ENCODE data around the gene PCDHGA1.

Gene PCDHGA1

GRCh38 chr5:141508798-141509611, 178.7 kb downstream of the PCDHGA1 start:
- Histone ChIP-seq H3K9ac (ENCODE audit: insufficient read length, low read depth) (peak overlapping the region; percentile 36), H3K4me3 (ENCODE audit: insufficient read length, low read depth) (no peak overlapping the region), H3K36me3 (ENCODE audit: insufficient read depth, insufficient read length, low read length) (peaks cover 24% of the 10 kb centered on the region), H3K27me3 (ENCODE audit: insufficient read depth, insufficient read length) (no peaks in the 10 kb centered on the region), H3K4me1 (ENCODE audit: insufficient read depth, insufficient read length) (peaks cover 11% of the 10 kb centered on the region), H3K9me3 (ENCODE audit: insufficient read depth, low read length) (no peaks in the 10 kb centered on the region)
- no peak for TF ChIP-seq YY1 (IDR thresholded peaks at IDR 0.05; ENCODE audit: insufficient read depth, insufficient read length)
- no peak for TF ChIP-seq SUZ12 (IDR thresholded peaks at IDR 0.05; ENCODE audit: extremely low read depth, insufficient read depth, insufficient read length)
- TF ChIP-seq ZNF274 (IDR thresholded peaks at IDR 0.05; ENCODE audit: low read depth, low read length) = no peak
- DNase-seq (ENCODE audit: low read depth, low spot score) = no peak

DNA sequence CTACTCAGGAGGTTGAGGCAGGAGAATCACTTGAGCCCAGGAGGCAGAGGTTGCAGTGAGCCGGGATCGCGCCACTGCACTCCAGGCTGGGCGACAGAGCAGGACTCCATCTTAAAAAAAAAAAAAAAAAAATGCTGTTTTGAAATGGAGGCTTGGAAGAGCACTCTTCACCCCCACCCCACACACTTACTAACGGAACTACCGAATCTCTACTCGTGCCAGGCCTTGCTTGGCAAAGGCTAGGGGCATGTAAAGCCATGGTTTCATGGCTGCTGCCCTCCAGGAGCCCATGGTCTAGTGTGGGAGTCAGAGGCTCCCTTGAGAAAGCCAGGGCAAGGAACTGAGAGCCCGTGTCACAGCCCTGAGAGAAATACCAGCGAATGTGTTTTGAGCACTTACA, 179.8 kb downstream of the PCDHGA1 start:
- Histone ChIP-seq H3K4me1 (ENCODE audit: insufficient read depth, insufficient read length) (peaks cover 16% of the 10 kb centered on the region), H3K27me3 (ENCODE audit: insufficient read depth, insufficient read length) (no peaks in the 10 kb centered on the region), H3K9ac (ENCODE audit: insufficient read length, low read depth) (no peak overlapping the region), H3K9me3 (ENCODE audit: insufficient read depth, low read length) (no peaks in the 10 kb centered on the region), H3K36me3 (ENCODE audit: insufficient read depth, insufficient read length, low read length) (peaks cover 25% of the 10 kb centered on the region), H3K4me3 (ENCODE audit: insufficient read length, low read depth) (no peak overlapping the region)
- TF ChIP-seq ZNF274 (IDR thresholded peaks at IDR 0.05; ENCODE audit: low read depth, low read length) = no peak
- TF ChIP-seq YY1 (IDR thresholded peaks at IDR 0.05; ENCODE audit: insufficient read depth, insufficient read length) = no peak
- no peak for TF ChIP-seq SUZ12 (IDR thresholded peaks at IDR 0.05; ENCODE audit: extremely low read depth, insufficient read depth, insufficient read length)
- no peak for DNase-seq (ENCODE audit: low read depth, low spot score)

GRCh38 chr5:141510850-141511601, 180.7 kb downstream of the PCDHGA1 start:
- H3K27me3 ChIP-seq (ENCODE audit: insufficient read depth, insufficient read length) = no peaks in the 10 kb centered on the region
- H3K4me1 ChIP-seq (ENCODE audit: insufficient read depth, insufficient read length) = peaks cover 16% of the 10 kb centered on the region
- no peak for TF ChIP-seq YY1 (IDR thresholded peaks at IDR 0.05; ENCODE audit: insufficient read depth, insufficient read length)
- peaks cover 24% of the 10 kb centered on the region for H3K36me3 ChIP-seq (ENCODE audit: insufficient read depth, insufficient read length, low read length)
- H3K4me3 ChIP-seq (ENCODE audit: insufficient read length, low read depth) = no peak overlapping the region
- no peak for DNase-seq (ENCODE audit: low read depth, low spot score)
- no peaks in the 10 kb centered on the region for H3K9me3 ChIP-seq (ENCODE audit: insufficient read depth, low read length)
- no peak overlapping the region for H3K9ac ChIP-seq (ENCODE audit: insufficient read length, low read depth)

DNA sequence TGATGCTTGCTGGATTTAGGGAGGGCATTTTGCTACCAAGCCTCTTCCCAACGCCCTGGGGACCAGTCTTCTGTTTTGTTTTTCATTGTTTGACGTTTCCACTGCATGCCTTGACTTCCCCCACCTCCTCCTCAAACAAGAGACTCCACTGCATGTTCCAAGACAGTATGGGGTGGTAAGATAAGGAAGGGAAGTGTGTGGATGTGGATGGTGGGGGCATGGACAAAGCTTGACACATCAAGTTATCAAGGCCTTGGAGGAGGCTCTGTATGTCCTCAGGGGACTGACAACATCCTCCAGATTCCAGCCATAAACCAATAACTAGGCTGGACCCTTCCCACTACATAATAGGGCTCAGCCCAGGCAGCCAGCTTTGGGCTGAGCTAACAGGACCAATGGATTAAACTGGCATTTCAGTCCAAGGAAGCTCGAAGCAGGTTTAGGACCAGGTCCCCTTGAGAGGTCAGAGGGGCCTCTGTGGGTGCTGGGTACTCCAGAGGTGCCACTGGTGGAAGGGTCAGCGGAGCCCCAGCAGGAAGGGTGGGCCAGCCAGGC, 181.5 kb downstream of the PCDHGA1 start:
- TF ChIP-seq YY1 (IDR thresholded peaks at IDR 0.05; ENCODE audit: insufficient read depth, insufficient read length) (no peak), ZNF274 (IDR thresholded peaks at IDR 0.05; ENCODE audit: low read depth, low read length) (no peak), SUZ12 (IDR thresholded peaks at IDR 0.05; ENCODE audit: extremely low read depth, insufficient read depth, insufficient read length) (no peak)
- H3K27me3 ChIP-seq (ENCODE audit: insufficient read depth, insufficient read length) = no peaks in the 10 kb centered on the region
- peaks cover 28% of the 10 kb centered on the region for H3K36me3 ChIP-seq (ENCODE audit: insufficient read depth, insufficient read length, low read length)
- DNase-seq (ENCODE audit: low read depth, low spot score) = no peak
- H3K4me1 ChIP-seq (ENCODE audit: insufficient read depth, insufficient read length) = peaks cover 16% of the 10 kb centered on the region
- no peak overlapping the region for H3K9ac ChIP-seq (ENCODE audit: insufficient read length, low read depth)
- no peaks in the 10 kb centered on the region for H3K9me3 ChIP-seq (ENCODE audit: insufficient read depth, low read length)
- no peak overlapping the region for H3K4me3 ChIP-seq (ENCODE audit: insufficient read length, low read depth)

DNA sequence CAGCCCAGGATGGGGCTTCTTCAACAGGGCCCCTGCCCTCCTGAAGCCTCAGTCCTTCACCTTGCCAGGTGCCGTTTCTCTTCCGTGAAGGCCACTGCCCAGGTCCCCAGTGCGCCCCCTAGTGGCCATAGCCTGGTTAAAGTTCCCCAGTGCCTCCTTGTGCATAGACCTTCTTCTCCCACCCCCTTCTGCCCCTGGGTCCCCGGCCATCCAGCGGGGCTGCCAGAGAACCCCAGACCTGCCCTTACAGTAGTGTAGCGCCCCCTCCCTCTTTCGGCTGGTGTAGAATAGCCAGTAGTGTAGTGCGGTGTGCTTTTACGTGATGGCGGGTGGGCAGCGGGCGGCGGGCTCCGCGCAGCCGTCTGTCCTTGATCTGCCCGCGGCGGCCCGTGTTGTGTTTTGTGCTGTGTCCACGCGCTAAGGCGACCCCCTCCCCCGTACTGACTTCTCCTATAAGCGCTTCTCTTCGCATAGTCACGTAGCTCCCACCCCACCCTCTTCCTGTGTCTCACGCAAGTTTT, 182.1 kb downstream of the PCDHGA1 start:
- Histone ChIP-seq H3K27me3 (ENCODE audit: insufficient read depth, insufficient read length) (no peaks in the 10 kb centered on the region), H3K4me3 (ENCODE audit: insufficient read length, low read depth) (peak overlapping the region; percentile 60), H3K36me3 (ENCODE audit: insufficient read depth, insufficient read length, low read length) (peaks cover 34% of the 10 kb centered on the region), H3K9ac (ENCODE audit: insufficient read length, low read depth) (peak overlapping the region; percentile 74), H3K4me1 (ENCODE audit: insufficient read depth, insufficient read length) (peaks cover 16% of the 10 kb centered on the region), H3K9me3 (ENCODE audit: insufficient read depth, low read length) (no peaks in the 10 kb centered on the region)
- peak; percentile 74 for DNase-seq (ENCODE audit: low read depth, low spot score)
- TF ChIP-seq YY1 (IDR thresholded peaks at IDR 0.05; ENCODE audit: insufficient read depth, insufficient read length) = no peak
- no peak for TF ChIP-seq SUZ12 (IDR thresholded peaks at IDR 0.05; ENCODE audit: extremely low read depth, insufficient read depth, insufficient read length)
- TF ChIP-seq ZNF274 (IDR thresholded peaks at IDR 0.05; ENCODE audit: low read depth, low read length) = no peak

- DNase-seq (ENCODE audit: low read depth, low spot score) = no peak
- Histone ChIP-seq H3K9ac (ENCODE audit: insufficient read length, low read depth) (peak overlapping the region; percentile 74), H3K36me3 (ENCODE audit: insufficient read depth, insufficient read length, low read length) (peaks cover 40% of the 10 kb centered on the region), H3K4me3 (ENCODE audit: insufficient read length, low read depth) (peak overlapping the region; percentile 60), H3K27me3 (ENCODE audit: insufficient read depth, insufficient read length) (no peaks in the 10 kb centered on the region), H3K4me1 (ENCODE audit: insufficient read depth, insufficient read length) (peaks cover 13% of the 10 kb centered on the region), H3K9me3 (ENCODE audit: insufficient read depth, low read length) (no peaks in the 10 kb centered on the region)
- TF ChIP-seq YY1 (IDR thresholded peaks at IDR 0.05; ENCODE audit: insufficient read depth, insufficient read length) (no peak), SUZ12 (IDR thresholded peaks at IDR 0.05; ENCODE audit: extremely low read depth, insufficient read depth, insufficient read length) (no peak), ZNF274 (IDR thresholded peaks at IDR 0.05; ENCODE audit: low read depth, low read length) (no peak)
Measured at GRCh38 chr5:141512911-141513626, 182.8 kb downstream of the PCDHGA1 start.
